AG10803 (cell line): ENCODE data around the gene FKBP8.

Experiments
- DNase-seq: peaks from one replicate; pipeline ENCODE4 v3.0.0; 2010; ENCODE audit warnings: low read depth
- H3K4me3 ChIP-seq: 2 replicates; pipeline ENCODE4 v1.5.1; 2011; ENCODE audit warnings: mild to moderate bottlenecking, low read length, control low read depth
- CTCF ChIP-seq: conservative IDR thresholded peaks from 2 replicates; pipeline ENCODE4 v1.5.1; 2011; ENCODE audit warnings: mild to moderate bottlenecking, low read length, control low read depth, inconsistent platforms

Gene FKBP8

DNA sequence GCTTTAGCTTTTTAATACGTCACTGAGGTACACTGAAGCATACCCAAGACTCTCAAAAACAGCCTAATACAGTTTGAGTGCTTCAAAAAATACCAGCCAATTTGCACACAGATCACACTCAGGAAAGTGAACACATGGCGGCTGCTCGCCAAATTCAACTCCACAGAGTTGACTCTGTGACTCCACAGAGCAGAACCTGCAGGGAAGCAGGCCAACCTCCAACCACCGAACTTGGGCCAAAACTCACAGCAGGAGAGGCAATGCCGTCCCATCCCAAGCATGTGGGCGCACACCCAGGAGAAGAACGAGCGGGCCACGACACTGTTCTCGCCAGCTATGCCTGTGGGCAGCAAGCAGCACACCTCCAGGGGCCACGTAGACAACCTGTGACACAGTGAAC, 42.6 kb downstream of the FKBP8 start:
- no peak for DNase-seq
- no peak overlapping the region for H3K4me3 ChIP-seq
- TF ChIP-seq CTCF: no peak

- no peak for TF ChIP-seq CTCF
- no peak for DNase-seq
- H3K4me3 ChIP-seq: no peak overlapping the region
Observed at GRCh38 chr19:18500376-18500775, 43.0 kb downstream of the FKBP8 start.

GRCh38 chr19:18499055-18499775, 44.2 kb downstream of the FKBP8 start:
- no peak for TF ChIP-seq CTCF
- no peak for DNase-seq
- H3K4me3 ChIP-seq: no peak overlapping the region

DNA sequence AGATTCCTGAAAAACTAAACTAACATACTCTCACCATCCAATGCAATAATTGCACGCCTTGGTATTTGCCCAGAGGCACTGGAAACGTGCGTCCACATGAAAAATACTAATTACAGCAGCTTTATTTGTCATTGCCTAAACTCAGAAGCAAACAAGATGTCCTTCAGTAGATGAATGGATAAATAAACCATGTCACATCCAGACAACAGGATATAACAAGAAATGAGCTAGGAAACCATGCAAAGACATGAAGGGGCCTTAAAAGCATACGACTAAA, 46.5 kb downstream of the FKBP8 start:
- no peak for DNase-seq
- no peak for TF ChIP-seq CTCF
- H3K4me3 ChIP-seq: no peak overlapping the region

DNA sequence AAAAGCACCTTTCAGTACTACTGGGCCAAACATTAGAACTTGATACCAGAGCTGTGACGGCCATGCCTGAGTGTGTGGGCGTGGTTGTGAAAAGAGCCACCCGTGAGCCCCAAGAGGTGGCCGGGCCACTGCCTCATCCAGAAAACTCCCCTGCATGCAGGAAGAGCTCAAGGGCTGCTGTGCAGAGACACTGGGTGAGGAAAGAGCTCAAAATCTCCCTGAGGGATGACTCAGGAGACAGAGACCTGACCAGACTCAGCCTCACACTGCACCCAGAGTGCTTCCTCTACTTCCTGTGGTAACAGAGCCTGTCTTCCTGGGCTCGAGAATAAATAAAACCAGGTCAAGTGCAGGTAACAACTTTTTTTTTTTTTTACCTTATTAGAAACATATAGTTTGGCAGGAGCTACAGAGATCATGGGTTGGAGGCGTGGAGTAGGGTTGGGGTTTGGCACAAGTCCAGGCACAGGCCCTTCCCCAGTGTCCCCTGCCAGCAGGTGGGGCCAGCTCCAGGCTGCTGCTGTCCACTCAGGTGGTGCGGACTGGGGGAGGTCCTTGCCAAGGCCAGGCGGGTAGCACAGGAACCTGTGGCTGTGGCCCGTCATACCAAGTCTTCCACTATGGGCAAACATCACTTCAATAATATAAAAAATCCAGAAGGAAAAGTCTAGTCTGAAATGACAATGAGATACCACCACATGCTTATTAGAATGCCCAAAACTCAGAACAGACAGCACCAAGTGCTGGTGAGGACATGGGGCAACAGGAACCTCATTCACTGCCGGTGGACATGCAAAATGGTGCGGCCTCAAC, 47.0 kb downstream of the FKBP8 start:
- no peak overlapping the region for H3K4me3 ChIP-seq
- peak; percentile 65 for DNase-seq
- TF ChIP-seq CTCF: no peak

GRCh38 chr19:18495204-18495911, 48.0 kb downstream of the FKBP8 start:
- H3K4me3 ChIP-seq: no peak overlapping the region
- no peak for TF ChIP-seq CTCF
- DNase-seq: no peak
